Fibroblast of the conjunctiva (primary cell): ENCODE results near the gene LHX2.

Experiments used
- DNase-seq: peaks from one replicate; pipeline ENCODE4 v3.0.0-alpha.2; 2010; ENCODE audit warnings: low read depth

LHX2 gene

GRCh38 chr9:124033348-124033747 lies 21.8 kb downstream of the LHX2 start:
- no peak for DNase-seq

GRCh38 chr9:124033967-124034366 lies 22.4 kb downstream of the LHX2 start:
- DNase-seq: no peak

- DNase-seq: no peak
Measured at GRCh38 chr9:124035001-124035650, 23.6 kb downstream of the LHX2 start.

GRCh38 chr9:124036578-124036977 lies 25.0 kb downstream of the LHX2 start:
- no peak for DNase-seq

- DNase-seq: no peak
Measured at GRCh38 chr9:124037790-124038189, 26.2 kb downstream of the LHX2 start.

GRCh38 chr9:124038239-124038638 lies 26.7 kb downstream of the LHX2 start:
- DNase-seq: no peak

GRCh38 chr9:124038790-124039633 lies 27.4 kb downstream of the LHX2 start:
- no peak for DNase-seq

- DNase-seq: no peak
Measured at GRCh38 chr9:124040186-124040931, 28.8 kb downstream of the LHX2 start.

- DNase-seq: no peak
Measured at GRCh38 chr9:124040935-124041816, 29.6 kb downstream of the LHX2 start.

GRCh38 chr9:124041817-124042116 lies 30.2 kb downstream of the LHX2 start:
- no peak for DNase-seq

GRCh38 chr9:124042201-124042721 lies 30.7 kb downstream of the LHX2 start:
- no peak for DNase-seq

GRCh38 chr9:124044448-124044847 lies 32.9 kb downstream of the LHX2 start:
- DNase-seq: no peak

- no peak for DNase-seq
Measured at GRCh38 chr9:124045076-124045829, 33.7 kb downstream of the LHX2 start.

GRCh38 chr9:124045830-124046177 lies 34.2 kb downstream of the LHX2 start:
- no peak for DNase-seq

- no peak for DNase-seq
Measured at GRCh38 chr9:124046189-124046588, 34.6 kb downstream of the LHX2 start.

GRCh38 chr9:124047251-124047672 lies 35.7 kb downstream of the LHX2 start:
- no peak for DNase-seq

GRCh38 chr9:124050955-124051354 lies 39.4 kb downstream of the LHX2 start:
- DNase-seq: no peak

- DNase-seq: no peak
Measured at GRCh38 chr9:124052401-124052800, 40.8 kb downstream of the LHX2 start.

- DNase-seq: no peak
Measured at GRCh38 chr9:124054582-124055227, 43.1 kb downstream of the LHX2 start.

- no peak for DNase-seq
Measured at GRCh38 chr9:124060844-124061605, 49.5 kb downstream of the LHX2 start.
